Stimulated activated CD4-positive, alpha-beta T cell treated with anti-CD3 and anti-CD28 coated beads, Interleukin-4, amount 100 ng/mL, for 24 hours (primary cell): ENCODE results near the gene WDR75.

Experiments
- DNase-seq: peaks from one replicate; pipeline ENCODE4 v3.0.0-alpha.2; 2020

Gene WDR75

GRCh38 chr2:189501487-189501886, 60.2 kb downstream of the WDR75 start:
- DNase-seq, result no peak

DNA sequence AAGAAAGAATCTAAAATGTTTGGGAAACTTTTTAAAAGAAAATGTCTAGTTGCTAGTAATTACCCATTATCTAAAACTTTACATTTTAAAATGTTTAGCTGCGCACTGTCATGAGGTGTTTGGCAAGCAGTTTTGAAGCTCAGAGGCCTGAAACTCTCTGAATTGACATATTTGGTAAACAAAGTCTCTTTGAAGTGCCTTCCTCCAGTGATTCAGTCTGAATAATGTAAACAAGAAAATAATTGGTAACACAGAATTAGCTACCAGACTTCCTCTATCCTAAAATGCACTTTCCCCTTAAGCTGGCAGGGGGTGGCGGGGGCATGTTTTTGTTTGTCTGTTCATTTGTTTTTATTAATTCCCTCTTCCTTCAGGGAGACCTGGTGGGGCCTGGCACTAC, 61.4 kb downstream of the WDR75 start:
- no peak for DNase-seq

DNA sequence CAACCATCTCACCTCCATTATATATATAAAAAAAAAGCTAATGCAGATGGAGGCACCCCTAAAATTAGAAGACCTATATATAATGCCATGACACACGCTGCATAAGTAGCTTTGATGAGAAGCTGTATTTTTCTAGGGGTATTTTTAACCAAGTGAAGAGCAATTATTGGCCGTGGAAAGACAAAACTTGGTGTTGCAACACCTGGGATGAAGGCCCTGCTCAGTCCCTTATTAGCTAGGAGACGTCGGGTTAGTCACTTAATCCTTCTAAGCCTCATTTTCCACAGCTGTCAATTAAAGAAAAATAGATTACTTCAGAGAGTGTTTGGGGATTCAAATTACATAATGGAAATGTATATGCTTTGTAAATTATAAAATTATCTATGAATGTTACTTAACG, 63.0 kb downstream of the WDR75 start:
- no peak for DNase-seq

DNA sequence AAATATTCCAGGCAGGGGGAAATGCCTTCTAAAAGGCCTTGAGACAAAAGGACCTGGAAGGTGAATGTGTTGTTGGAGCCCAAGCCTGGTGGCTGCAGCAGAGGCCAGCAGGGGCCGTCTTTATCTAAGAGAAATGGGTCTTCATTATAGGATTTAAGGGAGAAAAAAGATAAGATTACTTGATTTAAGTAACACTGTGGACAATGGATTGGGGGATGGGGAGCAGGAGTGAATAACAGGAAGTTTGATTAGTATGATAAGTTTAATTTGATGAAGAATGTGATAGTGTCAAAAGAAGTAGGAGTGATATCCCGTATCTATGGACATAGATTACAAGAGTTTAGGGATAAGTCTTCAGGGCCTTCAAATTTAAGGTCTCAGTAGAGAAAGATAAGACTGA, 64.2 kb downstream of the WDR75 start:
- DNase-seq, result no peak

DNA sequence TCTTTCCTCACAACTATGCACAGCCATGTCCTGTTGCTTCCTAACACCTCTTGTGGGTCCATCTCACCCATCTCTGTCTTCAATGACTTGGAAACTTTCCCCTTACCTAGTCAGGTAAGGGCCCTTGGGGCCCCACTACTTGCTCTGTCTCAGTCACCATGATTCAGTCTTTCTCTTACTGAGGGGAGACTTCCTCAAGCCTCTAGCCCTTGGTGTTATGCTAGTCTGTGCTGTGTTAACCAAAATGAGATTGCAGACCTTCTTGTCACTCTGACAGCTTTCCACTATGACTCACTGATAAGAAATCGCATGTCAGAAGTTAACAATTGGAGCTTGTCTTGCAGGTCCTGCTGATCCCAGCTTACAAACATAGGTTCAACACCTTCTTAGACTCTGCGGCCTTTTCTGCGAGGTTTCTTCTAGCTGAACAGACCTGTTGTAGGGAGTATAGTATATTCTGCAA, 65.3 kb downstream of the WDR75 start:
- DNase-seq, result no peak

GRCh38 chr2:189511210-189511959, 70.1 kb downstream of the WDR75 start:
- DNase-seq, result no peak

DNA sequence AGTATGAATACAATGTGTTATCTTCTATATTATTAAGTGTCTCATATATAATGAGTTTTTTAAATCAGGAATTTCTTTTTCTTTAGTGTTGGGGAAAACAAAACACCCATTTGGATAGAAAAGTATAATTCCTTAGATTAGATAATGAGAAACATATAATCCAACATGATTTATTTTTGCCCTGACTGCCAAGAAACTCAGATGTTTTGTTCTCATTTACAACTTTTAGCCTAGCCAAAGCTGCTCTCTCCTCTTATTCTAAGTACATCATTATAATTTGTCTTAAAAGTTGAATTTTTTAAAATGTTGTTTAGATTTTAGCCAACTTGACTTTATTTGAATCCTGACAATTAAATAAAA, 70.7 kb downstream of the WDR75 start:
- DNase-seq, result no peak

- no peak for DNase-seq
Measured at GRCh38 chr2:189512879-189513278, 71.6 kb downstream of the WDR75 start.

DNA sequence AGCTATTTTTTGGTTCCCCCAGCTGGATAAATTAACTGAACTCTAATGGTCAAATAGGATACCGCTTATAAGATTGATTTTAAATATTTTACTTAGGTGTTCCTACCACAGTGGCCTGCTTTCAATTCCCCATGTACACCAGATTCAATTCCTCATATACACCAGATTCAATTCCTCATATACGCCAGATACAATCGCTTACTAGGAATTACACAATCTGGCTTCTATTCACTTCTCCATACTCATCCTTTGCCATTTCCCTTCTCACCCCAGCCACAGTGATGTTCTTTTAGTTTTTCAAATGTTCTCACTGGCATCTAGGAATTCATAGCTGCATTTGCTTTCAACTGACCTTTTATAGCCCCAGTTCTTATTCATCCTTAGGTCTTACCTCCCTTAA, 72.8 kb downstream of the WDR75 start:
- no peak for DNase-seq

GRCh38 chr2:189515264-189515663, 74.0 kb downstream of the WDR75 start:
- DNase-seq, result no peak

DNA sequence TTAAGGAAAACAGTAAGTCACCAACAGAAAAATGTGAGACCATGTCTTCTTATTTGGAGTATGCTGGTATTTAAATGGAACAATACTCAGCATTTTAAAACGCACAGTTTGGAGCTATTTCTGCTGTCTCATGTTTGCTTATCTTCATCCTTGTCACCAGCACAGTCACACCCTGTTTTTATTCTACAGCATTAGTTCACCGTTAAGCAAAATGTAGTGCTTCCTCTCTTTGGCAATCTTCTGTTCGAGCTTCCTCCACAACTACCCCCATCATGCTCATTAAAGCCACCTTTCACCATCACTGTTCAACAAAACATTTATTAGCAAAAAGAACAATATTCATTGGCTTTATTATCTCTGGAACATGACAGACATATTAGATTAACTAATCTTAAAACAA, 75.3 kb downstream of the WDR75 start:
- DNase-seq, result no peak

DNA sequence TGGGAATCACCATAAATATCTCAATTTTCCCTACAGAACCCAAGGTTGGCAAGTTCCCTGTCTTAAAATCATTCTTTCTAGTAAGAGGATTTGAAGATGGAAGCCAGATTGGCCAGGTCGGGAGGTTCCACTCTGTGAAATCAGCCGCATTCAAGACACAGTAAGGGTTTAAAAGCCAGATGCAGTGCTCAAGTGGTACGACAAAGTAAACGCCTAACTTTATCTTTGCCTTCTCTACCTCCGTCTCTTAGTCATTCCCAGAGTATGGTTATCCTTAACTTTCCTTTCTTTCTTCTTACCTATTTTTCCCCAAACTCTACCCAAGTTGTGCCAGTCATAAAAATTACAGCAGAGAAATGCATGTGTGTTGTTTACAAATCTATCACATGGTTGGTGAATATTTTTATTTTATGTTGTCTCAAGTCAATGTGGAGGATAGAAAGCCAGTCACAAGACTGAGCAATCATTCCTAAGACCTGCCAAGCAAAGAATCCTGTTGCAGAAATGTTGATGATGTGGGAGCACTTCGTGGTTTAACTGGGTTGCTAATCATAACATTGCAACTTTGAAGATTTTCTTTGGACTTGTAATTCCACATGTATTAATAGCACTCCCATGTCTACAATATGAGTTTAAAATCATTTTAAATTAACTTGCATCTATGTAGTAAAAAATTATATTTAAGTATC, 76.7 kb downstream of the WDR75 start:
- no peak for DNase-seq

DNA sequence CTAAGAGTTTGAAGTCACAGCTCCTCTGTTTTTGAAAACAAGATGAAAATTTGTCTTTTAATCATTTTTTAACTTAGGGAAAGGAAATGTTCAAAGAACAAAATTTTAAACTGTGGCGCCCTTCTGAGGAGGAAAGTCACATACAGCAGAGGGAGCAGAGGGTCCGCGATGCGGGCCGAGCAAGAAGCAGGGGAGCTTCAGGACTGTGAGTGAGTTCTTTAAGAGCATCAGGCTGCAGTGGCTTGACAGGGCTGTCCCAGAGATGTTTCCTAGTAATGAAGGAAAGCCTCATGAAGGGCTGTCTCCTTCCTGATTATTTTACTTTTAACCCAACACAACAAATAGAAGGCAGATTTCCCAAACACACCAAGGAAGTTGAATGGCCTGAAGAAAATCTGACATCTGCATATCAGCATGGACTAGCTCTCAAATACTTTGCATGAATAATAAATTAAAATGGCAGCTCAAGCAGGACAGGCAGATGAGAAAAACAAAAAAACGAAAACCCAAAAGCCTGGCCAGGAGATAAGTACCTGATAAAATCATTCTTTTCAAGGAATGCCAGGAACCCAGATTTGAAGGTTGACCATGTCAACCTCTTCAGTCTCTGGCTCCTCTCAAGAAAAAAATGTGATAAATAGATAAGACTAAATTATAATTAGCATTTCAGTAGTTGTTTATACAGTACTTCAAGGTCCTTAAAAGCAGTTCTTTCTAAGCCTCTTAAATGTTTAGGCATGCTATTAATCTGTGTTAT, 78.5 kb downstream of the WDR75 start:
- no peak for DNase-seq

DNA sequence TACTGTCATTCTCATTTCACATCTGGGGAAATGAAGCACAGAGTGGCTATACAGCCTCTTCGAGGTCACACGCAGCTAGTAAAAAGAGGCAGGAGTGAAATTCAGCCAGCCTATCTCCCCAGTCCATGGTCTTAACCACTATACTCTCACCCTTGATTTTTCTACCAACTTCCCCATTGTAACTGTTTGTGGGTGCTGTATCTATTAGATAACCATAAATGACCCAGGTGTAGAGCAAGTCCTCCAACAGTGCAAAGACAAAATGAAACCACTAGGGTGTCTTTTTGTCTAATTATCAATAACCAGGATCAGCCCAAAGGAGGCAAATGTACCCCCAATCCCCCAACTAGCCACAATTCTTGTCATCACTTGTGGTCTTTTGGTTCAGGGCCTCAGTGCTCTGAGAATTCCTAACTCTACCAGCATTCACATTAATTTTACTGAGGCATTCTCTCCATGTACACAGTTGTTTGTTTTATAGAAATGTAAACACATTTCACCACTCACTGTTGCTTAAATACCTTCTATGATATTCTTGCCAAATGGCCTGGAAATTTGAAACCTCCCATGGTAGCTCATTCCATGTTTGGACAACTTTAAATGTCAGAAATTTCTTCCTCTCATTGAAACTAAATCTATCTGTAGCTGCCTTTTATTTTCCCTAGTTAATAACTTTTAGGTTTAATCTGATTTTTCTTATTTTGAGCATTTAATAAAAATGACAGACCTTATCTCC, 80.6 kb downstream of the WDR75 start:
- no peak for DNase-seq

DNA sequence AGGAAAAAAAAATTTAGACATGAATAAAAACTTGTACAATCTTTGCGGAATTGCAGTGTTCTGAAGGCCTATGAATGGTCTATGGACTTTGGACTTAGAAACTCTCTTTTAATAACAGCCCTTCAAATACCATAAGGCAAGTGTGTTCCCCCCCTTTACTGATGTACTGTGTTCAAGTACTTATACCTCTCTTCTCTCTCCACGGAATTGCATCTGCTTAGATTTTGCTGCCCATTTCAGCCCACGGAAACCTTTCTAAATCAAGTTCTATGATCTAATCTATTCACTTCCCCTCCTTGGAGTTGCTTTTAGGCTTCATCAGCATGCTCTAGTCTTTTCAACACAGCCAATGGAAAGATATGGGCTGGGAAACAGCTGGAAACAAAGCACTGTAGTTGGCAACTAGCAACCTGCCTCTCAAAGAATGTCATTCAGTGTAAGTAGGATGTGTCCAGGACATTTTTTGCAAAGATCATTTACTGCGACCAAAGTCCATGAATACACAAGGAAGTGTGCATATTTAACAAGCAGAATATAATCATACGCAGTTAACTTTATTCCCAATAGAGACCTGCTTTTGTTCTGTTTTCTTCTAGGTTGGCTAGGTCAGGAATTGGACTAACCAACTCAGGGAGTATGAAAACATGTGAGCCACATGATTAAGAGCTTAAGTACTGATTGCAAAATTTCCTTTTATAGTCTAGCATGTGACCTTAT, 81.3 kb downstream of the WDR75 start:
- no peak for DNase-seq

- DNase-seq, result no peak
Measured at GRCh38 chr2:189524746-189525145, 83.5 kb downstream of the WDR75 start.
